IPS-15b (cell line): ENCODE results near the gene ADRB2.
"Not testable (repeated sequence)": the region's sequence is repeated elsewhere in the genome, so short reads cannot be mapped to it uniquely, and the experiment has no call there.

Experiments
- H3K27me3 ChIP-seq: one replicate; pipeline ENCODE4 v1.6.1; 2013; ENCODE audit warnings: low read length; ENCODE audit not compliant: control insufficient read depth, insufficient read depth
- H3K36me3 ChIP-seq: one replicate; pipeline ENCODE4 v1.6.1; 2013; ENCODE audit warnings: low read length; ENCODE audit not compliant: control insufficient read depth, insufficient read depth
- H3K4me1 ChIP-seq: one replicate; pipeline ENCODE4 v1.6.1; 2013; ENCODE audit warnings: mild to moderate bottlenecking, low read length; ENCODE audit not compliant: control insufficient read depth, insufficient read depth
- H3K4me3 ChIP-seq: one replicate; pipeline ENCODE4 v1.5.1; 2013; ENCODE audit warnings: low read depth, low read length
- H3K9ac ChIP-seq: one replicate; pipeline ENCODE4 v1.6.1; 2013; ENCODE audit warnings: low read depth, mild to moderate bottlenecking, low read length
- H3K9me3 ChIP-seq: one replicate; pipeline ENCODE4 v1.6.1; 2013; ENCODE audit warnings: mild to moderate bottlenecking, low read length; ENCODE audit not compliant: control insufficient read depth, insufficient read depth

The ADRB2 gene

GRCh38 chr5:148861088-148861487 lies 34.7 kb downstream of the ADRB2 start:
- Histone ChIP-seq H3K9me3 (no peaks in the 10 kb centered on the region), H3K4me3 (no peak overlapping the region), H3K9ac (no peak overlapping the region), H3K27me3 (no peaks in the 10 kb centered on the region), H3K36me3 (no peaks in the 10 kb centered on the region), H3K4me1 (no peaks in the 10 kb centered on the region)

GRCh38 chr5:148861696-148862095 lies 35.3 kb downstream of the ADRB2 start:
- Histone ChIP-seq H3K4me1 (no peaks in the 10 kb centered on the region), H3K36me3 (no peaks in the 10 kb centered on the region), H3K9me3 (no peaks in the 10 kb centered on the region), H3K9ac (no peak overlapping the region), H3K4me3 (no peak overlapping the region), H3K27me3 (no peaks in the 10 kb centered on the region)

- no peaks in the 10 kb centered on the region for H3K4me1 ChIP-seq
- no peaks in the 10 kb centered on the region for H3K36me3 ChIP-seq
- H3K9ac ChIP-seq = no peak overlapping the region
- H3K27me3 ChIP-seq = no peaks in the 10 kb centered on the region
- H3K9me3 ChIP-seq = no peaks in the 10 kb centered on the region
- H3K4me3 ChIP-seq = no peak overlapping the region
These were observed 37.9 kb downstream of the ADRB2 start for GRCh38 chr5:148864113-148864841.

- Histone ChIP-seq H3K4me1 (no peaks in the 10 kb centered on the region), H3K9me3 (no peaks in the 10 kb centered on the region), H3K36me3 (no peaks in the 10 kb centered on the region), H3K9ac (no peak overlapping the region), H3K27me3 (no peaks in the 10 kb centered on the region), H3K4me3 (no peak overlapping the region)
These were observed 39.6 kb downstream of the ADRB2 start for GRCh38 chr5:148866024-148866423.

- H3K36me3 ChIP-seq = no peaks in the 10 kb centered on the region
- no peaks in the 10 kb centered on the region for H3K27me3 ChIP-seq
- H3K9me3 ChIP-seq = no peaks in the 10 kb centered on the region
- H3K9ac ChIP-seq = no peak overlapping the region
- H3K4me3 ChIP-seq = no peak overlapping the region
- no peaks in the 10 kb centered on the region for H3K4me1 ChIP-seq
These were observed 46.7 kb downstream of the ADRB2 start for GRCh38 chr5:148873120-148873519.

- Histone ChIP-seq H3K36me3 (no peaks in the 10 kb centered on the region), H3K9ac (no peak overlapping the region), H3K9me3 (no peaks in the 10 kb centered on the region), H3K4me3 (no peak overlapping the region), H3K27me3 (no peaks in the 10 kb centered on the region), H3K4me1 (no peaks in the 10 kb centered on the region)
These were observed 47.5 kb downstream of the ADRB2 start for GRCh38 chr5:148873690-148874485.

GRCh38 chr5:148875205-148875875 lies 48.9 kb downstream of the ADRB2 start:
- H3K9me3 ChIP-seq = no peaks in the 10 kb centered on the region
- no peaks in the 10 kb centered on the region for H3K4me1 ChIP-seq
- H3K27me3 ChIP-seq = no peaks in the 10 kb centered on the region
- no peak overlapping the region for H3K4me3 ChIP-seq
- no peaks in the 10 kb centered on the region for H3K36me3 ChIP-seq
- H3K9ac ChIP-seq = no peak overlapping the region

- not testable (repeated sequence) for H3K9ac ChIP-seq
These were observed 51.0 kb downstream of the ADRB2 start for GRCh38 chr5:148877436-148877835.

More at GRCh38 chr5:148877436-148877835, 51.0 kb downstream of the ADRB2 start:
- not testable (repeated sequence) for H3K27me3 ChIP-seq, H3K9me3 ChIP-seq, H3K4me1 ChIP-seq, H3K36me3 ChIP-seq, H3K4me3 ChIP-seq
